Cardiac septum (tissue), 1 donor: ENCODE data around the gene EFCAB6. TPM values are rescaled to one million over a fixed set of nuclear protein-coding genes. Genes with fewer than 3 reads are reported as not detected.

Experiments used
- DNase-seq: peaks from one replicate; pipeline ENCODE4 v3.0.0-alpha.2; 2020; ENCODE audit warnings: low spot score
- intact Hi-C: fragments of 100-400 bp; cut with DNase I; formaldehyde crosslinking; loops from one replicate; pipeline ENCODE4 v1.14.0; 2022
- total RNA-seq: library from RNA; stranded (reverse); fragmentation: NEBNext Ultra II Directional; extraction: Animal tissue kit (Norgen Biotek cat#: 25700); gene quantifications from one replicate; pipeline ENCODE4 v1.2.1, GENCODE V29; 2021
- donor health status: DM: no; HTN: no; CAD: no.

Gene EFCAB6
- total RNA-seq, 1 donor from 2014 or later, result 1.3 TPM

GRCh38 chr22:43529934-43530333, 282.2 kb downstream of the EFCAB6 start:
- intact Hi-C loops, result no loop called here
- peak; percentile 46 for DNase-seq

GRCh38 chr22:43529461-43529860, 282.6 kb downstream of the EFCAB6 start:
- no peak for DNase-seq
- intact Hi-C loops, result no loop called here

GRCh38 chr22:43528601-43529360, 283.3 kb downstream of the EFCAB6 start:
- intact Hi-C loops, result no loop called here
- peak; percentile 54 for DNase-seq

- DNase-seq, result peak; percentile 62
- intact Hi-C loops, result no loop called here
Observed at GRCh38 chr22:43526946-43527345, 285.2 kb downstream of the EFCAB6 start.

- intact Hi-C loops, result no loop called here
- peak; percentile 29 for DNase-seq
Observed at GRCh38 chr22:43526117-43526655, 285.9 kb downstream of the EFCAB6 start.

- intact Hi-C loops, result no loop called here
- no peak for DNase-seq
Observed at GRCh38 chr22:43521716-43522115, 290.4 kb downstream of the EFCAB6 start.

- intact Hi-C loops, result no loop called here
Observed at GRCh38 chr22:43520632-43521039, 291.5 kb downstream of the EFCAB6 start.

GRCh38 chr22:43516996-43517635, 295.0 kb downstream of the EFCAB6 start:
- no peak for DNase-seq
- intact Hi-C loops, result no loop called here

More at GRCh38 chr22:43520632-43521039, 291.5 kb downstream of the EFCAB6 start:
- DNase-seq, result no peak

GRCh38 chr22:43516386-43516785, 295.7 kb downstream of the EFCAB6 start:
- intact Hi-C loops, result no loop called here
- DNase-seq, result no peak

- intact Hi-C loops, result no loop called here
Observed at GRCh38 chr22:43515902-43516301, 296.2 kb downstream of the EFCAB6 start.

GRCh38 chr22:43515411-43515810, 296.7 kb downstream of the EFCAB6 start:
- DNase-seq, result no peak
- intact Hi-C loops, result no loop called here

More at GRCh38 chr22:43515902-43516301, 296.2 kb downstream of the EFCAB6 start:
- no peak for DNase-seq

- no peak for DNase-seq
- intact Hi-C loops, result no loop called here
Observed at GRCh38 chr22:43514476-43515157, 297.5 kb downstream of the EFCAB6 start.

- intact Hi-C loops, result no loop called here
- DNase-seq, result no peak
Observed at GRCh38 chr22:43512279-43512678, 299.8 kb downstream of the EFCAB6 start.

GRCh38 chr22:43511276-43511910, 300.7 kb downstream of the EFCAB6 start:
- no peak for DNase-seq
- intact Hi-C loops, result no loop called here

- intact Hi-C loops, result no loop called here
- DNase-seq, result no peak
Observed at GRCh38 chr22:43510281-43511070, 301.6 kb downstream of the EFCAB6 start.

- intact Hi-C loops, result no loop called here
- DNase-seq, result no peak
Observed at GRCh38 chr22:43509337-43509736, 302.8 kb downstream of the EFCAB6 start.

- DNase-seq, result no peak
- intact Hi-C loops, result no loop called here
Observed at GRCh38 chr22:43508489-43508888, 303.6 kb downstream of the EFCAB6 start.

GRCh38 chr22:43507235-43507634, 304.9 kb downstream of the EFCAB6 start:
- intact Hi-C loops, result no loop called here
- DNase-seq, result no peak

GRCh38 chr22:43506487-43506886, 305.6 kb downstream of the EFCAB6 start:
- intact Hi-C loops, result no loop called here
- no peak for DNase-seq
